OCI-LY3 (cell line): ENCODE measurements around the gene SARS1.

Experiments
- EZH2phosphoT487 ChIP-seq: fragments of 200-600 bp; shearing (Covaris generic); IDR thresholded peaks from 2 replicates; pipeline ENCODE4 v1.6.1; 2018; ENCODE audit warnings: antibody characterized with exemption, mixed run types, low read depth
- TF ChIP-seq, protein P1 (sequence below): fragments of 200-600, 300-600 bp; sonication (generic); IDR thresholded peaks from 2 replicates; pipeline ENCODE4 v1.5.1; 2014; ENCODE audit warnings: antibody characterized with exemption, low read length, low read depth

DNA sequence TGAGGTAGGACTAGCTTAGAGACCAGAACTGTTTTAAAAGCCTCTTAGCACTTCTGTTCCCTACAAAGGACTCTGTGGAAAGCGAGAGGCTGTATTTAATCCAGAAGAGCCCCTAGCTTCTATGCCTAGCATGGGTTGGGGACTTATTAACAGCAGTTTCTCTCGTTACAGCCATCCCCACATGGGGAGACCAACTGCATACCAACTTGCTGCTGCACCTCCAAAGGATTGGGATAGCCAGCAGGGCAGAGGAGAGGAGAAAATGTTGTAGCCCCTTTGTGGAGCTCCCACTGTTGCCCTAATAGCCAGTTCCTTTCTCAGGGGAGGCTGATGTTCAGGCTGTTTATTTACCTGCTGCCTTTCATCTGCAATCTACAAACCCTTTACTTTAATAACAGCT, 24.7 kb downstream of the SARS1 start:
- no peak for TF ChIP-seq EZH2phosphoT487
- TF ChIP-seq, protein P1, sequence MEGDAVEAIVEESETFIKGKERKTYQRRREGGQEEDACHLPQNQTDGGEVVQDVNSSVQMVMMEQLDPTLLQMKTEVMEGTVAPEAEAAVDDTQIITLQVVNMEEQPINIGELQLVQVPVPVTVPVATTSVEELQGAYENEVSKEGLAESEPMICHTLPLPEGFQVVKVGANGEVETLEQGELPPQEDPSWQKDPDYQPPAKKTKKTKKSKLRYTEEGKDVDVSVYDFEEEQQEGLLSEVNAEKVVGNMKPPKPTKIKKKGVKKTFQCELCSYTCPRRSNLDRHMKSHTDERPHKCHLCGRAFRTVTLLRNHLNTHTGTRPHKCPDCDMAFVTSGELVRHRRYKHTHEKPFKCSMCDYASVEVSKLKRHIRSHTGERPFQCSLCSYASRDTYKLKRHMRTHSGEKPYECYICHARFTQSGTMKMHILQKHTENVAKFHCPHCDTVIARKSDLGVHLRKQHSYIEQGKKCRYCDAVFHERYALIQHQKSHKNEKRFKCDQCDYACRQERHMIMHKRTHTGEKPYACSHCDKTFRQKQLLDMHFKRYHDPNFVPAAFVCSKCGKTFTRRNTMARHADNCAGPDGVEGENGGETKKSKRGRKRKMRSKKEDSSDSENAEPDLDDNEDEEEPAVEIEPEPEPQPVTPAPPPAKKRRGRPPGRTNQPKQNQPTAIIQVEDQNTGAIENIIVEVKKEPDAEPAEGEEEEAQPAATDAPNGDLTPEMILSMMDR, result no peak
